ENCODE measurements around the gene LOX. TPM values are rescaled to one million over a fixed set of nuclear protein-coding genes. Genes with fewer than 3 reads are reported as not detected.

The LOX gene
- total and polyA plus RNA-seq, 2 experiments from 2014 or later = 440 to 1,207 TPM

DNA sequence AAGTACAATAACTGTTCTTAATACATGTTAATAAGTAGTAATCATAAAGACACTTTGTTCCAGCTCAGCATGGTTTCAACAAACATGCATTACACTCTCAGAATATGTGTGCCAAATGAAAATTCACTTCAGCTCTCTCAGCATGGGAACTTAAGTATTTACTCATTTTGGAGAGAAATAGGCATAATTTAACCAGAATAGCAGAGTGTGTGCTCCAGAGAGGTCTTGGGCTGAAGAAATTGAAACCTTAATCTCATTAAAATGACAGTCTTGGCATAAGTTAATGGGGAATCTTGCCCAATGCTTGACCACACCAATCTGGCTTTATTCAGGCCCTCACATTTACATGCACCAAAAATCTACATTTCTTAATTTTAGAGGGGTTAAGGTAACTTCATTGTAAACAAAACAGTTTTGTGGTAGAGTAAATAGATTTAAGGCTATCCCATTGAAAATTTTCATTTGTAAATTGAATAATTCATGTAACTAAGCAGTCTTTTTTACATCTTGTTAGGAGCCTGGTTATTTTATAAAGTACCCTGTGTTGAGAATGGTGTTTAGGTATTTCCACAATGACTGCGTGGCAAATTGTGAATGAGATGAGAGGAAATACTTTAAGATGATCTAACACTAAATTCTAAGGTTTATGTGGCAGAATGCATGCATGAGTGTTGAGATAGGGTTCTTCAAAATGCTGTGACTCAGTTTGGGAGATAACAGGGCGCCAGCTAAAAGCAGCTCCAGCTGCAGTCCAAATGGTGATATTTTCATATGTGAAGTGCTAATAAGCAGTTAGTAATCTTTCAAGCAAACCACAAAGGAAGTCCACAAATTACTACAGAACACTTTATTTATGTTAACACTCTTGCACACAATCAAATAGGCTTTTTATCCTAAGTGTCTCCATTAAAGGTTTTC lies 11.3 kb upstream of the LOX start:
- in situ Hi-C loops (cut with MboI) = no loop called here
- TF ChIP-seq EZH2 (IDR thresholded peaks at IDR 0.05; ENCODE audit: insufficient read depth, poor library complexity, severe bottlenecking) (no peak), EZH2phosphoT487 (IDR thresholded peaks at IDR 0.05; ENCODE audit: insufficient read depth, low read depth) (peak; percentile 92; the same call in 1 of the 2 replicates)
- peak overlapping the region; percentile 67 for H3K9ac ChIP-seq

DNA sequence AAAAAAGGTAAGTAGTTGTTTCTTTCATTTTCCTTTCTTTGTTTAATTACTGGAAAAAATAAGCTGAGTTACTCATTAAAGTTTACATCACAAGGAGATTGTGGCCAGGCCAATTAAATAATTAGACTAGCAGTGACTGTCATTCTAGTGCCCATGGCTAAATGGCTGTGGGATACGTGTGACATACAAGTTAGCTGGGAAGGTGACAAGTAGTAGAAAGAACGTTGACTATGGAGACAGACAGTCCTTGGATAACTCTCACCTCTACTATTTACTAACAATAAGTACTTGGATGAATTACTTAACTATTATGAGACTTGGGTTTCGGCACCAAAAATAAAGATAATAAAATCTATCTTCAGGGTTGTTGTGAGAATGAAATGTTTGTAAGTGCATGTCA lies 7.0 kb upstream of the LOX start:
- peaks cover 36% of the 10 kb centered on the region for H3F3A ChIP-seq (ENCODE audit: insufficient read depth)
- H3K4me3 ChIP-seq = no peak overlapping the region
- no peaks in the 10 kb centered on the region for H3K79me2 ChIP-seq (ENCODE audit: insufficient read depth)
- no peak overlapping the region for H3K27ac ChIP-seq
- in situ Hi-C loops (cut with MboI) = no loop called here
- H3K9me3 ChIP-seq (ENCODE audit: low read depth) = no peaks in the 10 kb centered on the region
- peaks cover 36% of the 10 kb centered on the region for H3K4me1 ChIP-seq (ENCODE audit: insufficient read depth)
- DNase-seq = no peak
- no peak overlapping the region for H2AFZ ChIP-seq
- no peak overlapping the region for H3K9ac ChIP-seq
- H3K27me3 ChIP-seq (replicated peaks; ENCODE audit: insufficient read depth) = no peaks in the 10 kb centered on the region
- no peaks in the 10 kb centered on the region for H3K36me3 ChIP-seq (ENCODE audit: low read depth)
- H4K20me1 ChIP-seq (ENCODE audit: insufficient read depth) = no peaks in the 10 kb centered on the region
- TF ChIP-seq EZH2 (IDR thresholded peaks at IDR 0.05; ENCODE audit: insufficient read depth, poor library complexity, severe bottlenecking) (no peak), EZH2phosphoT487 (IDR thresholded peaks at IDR 0.05; ENCODE audit: insufficient read depth, low read depth) (no peak)
- H3K9me2 ChIP-seq (ENCODE audit: insufficient read depth) = peaks cover 3% of the 10 kb centered on the region; the same call in 1 of the 2 replicates
- 94% methylated on average over 3 of the region's 3 CpGs for WGBS, 2 experiments (ENCODE audit: low coverage in 1 of 2, low lambda C conversion rate in 2 of 2, missing lambda C conversion rate in 2 of 2)
- H3K4me2 ChIP-seq (ENCODE audit: unreplicated experiment) = no peak overlapping the region

More for the DNA sequence above, 11.3 kb upstream of the LOX start:
- no peaks in the 10 kb centered on the region for H3K9me3 ChIP-seq (ENCODE audit: low read depth)
- peak overlapping the region; percentile 6; the same call in 1 of the 2 replicates for H2AFZ ChIP-seq
- DNase-seq = peak; percentile 93
- H3K27me3 ChIP-seq (replicated peaks; ENCODE audit: insufficient read depth) = no peaks in the 10 kb centered on the region
- WGBS, 2 experiments (ENCODE audit: low coverage in 1 of 2, low lambda C conversion rate in 2 of 2, missing lambda C conversion rate in 2 of 2) = 1 to 4% methylated on average over 2 of the region's 2 CpGs
- no peaks in the 10 kb centered on the region for H3K36me3 ChIP-seq (ENCODE audit: low read depth)
- H4K20me1 ChIP-seq (ENCODE audit: insufficient read depth) = no peaks in the 10 kb centered on the region
- H3F3A ChIP-seq (ENCODE audit: insufficient read depth) = peaks cover 47% of the 10 kb centered on the region
- H3K27ac ChIP-seq = peak overlapping the region; percentile 94
- peak overlapping the region; percentile 61 for H3K4me2 ChIP-seq (ENCODE audit: unreplicated experiment)
- peaks cover 3% of the 10 kb centered on the region; the same call in 1 of the 2 replicates for H3K9me2 ChIP-seq (ENCODE audit: insufficient read depth)
- H3K4me3 ChIP-seq = peak overlapping the region; percentile 23
- peaks cover 57% of the 10 kb centered on the region for H3K4me1 ChIP-seq (ENCODE audit: insufficient read depth)
- H3K79me2 ChIP-seq (ENCODE audit: insufficient read depth) = no peaks in the 10 kb centered on the region

DNA sequence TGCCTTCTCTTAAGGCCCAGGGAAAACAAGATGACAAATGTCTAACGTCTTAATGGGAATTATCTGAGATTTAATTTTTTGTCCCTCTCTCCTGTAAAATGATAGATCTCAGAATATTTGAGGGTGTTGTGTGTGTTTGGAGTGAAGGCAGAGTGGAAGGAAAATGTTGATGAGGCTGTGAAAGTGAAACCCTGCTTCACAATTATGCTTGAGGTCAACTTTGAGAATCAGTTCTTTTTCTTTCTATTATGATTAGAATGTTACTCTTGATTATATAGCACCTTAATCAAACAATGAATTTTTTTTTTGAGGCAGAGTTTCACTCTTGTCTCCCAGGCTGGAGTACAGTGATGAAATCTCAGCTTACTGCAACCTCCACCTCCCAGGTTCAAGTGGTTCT lies 5.5 kb upstream of the LOX start:
- Histone ChIP-seq H3K9ac (no peak overlapping the region), H3K36me3 (ENCODE audit: low read depth) (no peaks in the 10 kb centered on the region), H3K4me1 (ENCODE audit: insufficient read depth) (peaks cover 30% of the 10 kb centered on the region), H3K4me2 (ENCODE audit: unreplicated experiment) (no peak overlapping the region), H3K27ac (no peak overlapping the region), H4K20me1 (ENCODE audit: insufficient read depth) (no peaks in the 10 kb centered on the region), H3K27me3 (replicated peaks; ENCODE audit: insufficient read depth) (no peaks in the 10 kb centered on the region), H3F3A (ENCODE audit: insufficient read depth) (peaks cover 32% of the 10 kb centered on the region), H3K9me3 (ENCODE audit: low read depth) (no peaks in the 10 kb centered on the region), H3K9me2 (ENCODE audit: insufficient read depth) (peaks cover 3% of the 10 kb centered on the region; the same call in 1 of the 2 replicates), H3K79me2 (ENCODE audit: insufficient read depth) (no peaks in the 10 kb centered on the region), H2AFZ (no peak overlapping the region), H3K4me3 (no peak overlapping the region)
- WGBS, 2 experiments (ENCODE audit: low coverage in 1 of 2, low lambda C conversion rate in 2 of 2, missing lambda C conversion rate in 2 of 2) = 57 to 59% methylated on average over 1 of the region's 1 CpG
- no peak for TF ChIP-seq EZH2phosphoT487 (IDR thresholded peaks at IDR 0.05; ENCODE audit: insufficient read depth, low read depth)
- no peak for TF ChIP-seq EZH2 (IDR thresholded peaks at IDR 0.05; ENCODE audit: insufficient read depth, poor library complexity, severe bottlenecking)
- DNase-seq = no peak
- in situ Hi-C loops (cut with MboI) = no loop called here

DNA sequence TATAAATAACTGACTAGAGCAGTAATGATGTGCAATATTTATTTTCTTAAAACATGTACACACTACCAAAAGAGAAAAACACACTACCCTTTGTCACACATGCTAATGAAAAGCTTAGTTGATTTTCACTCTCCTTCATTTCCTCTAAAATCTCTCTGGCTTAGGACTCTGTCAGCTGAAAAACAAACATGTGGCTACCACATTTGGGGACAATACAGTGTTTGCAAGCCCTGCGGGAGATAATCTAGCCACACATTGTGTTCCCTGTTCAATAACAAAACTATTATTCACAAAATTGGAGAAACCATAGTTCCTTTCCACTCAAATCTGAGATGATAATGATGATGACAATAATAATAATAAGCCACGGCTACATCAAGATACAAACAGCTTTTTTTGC lies 3.5 kb upstream of the LOX start:
- WGBS, 2 experiments (ENCODE audit: low coverage in 1 of 2, low lambda C conversion rate in 2 of 2, missing lambda C conversion rate in 2 of 2) = 14% methylated on average over 2 of the region's 2 CpGs

More for the DNA sequence above, 3.5 kb upstream of the LOX start:
- H3K9me2 ChIP-seq (ENCODE audit: insufficient read depth) = peaks cover 3% of the 10 kb centered on the region; the same call in 1 of the 2 replicates
- peak overlapping the region; percentile 45 for H3K9ac ChIP-seq
- H3K4me3 ChIP-seq = peak overlapping the region; percentile 34
- H3K27ac ChIP-seq = peak overlapping the region; percentile 32
- H3F3A ChIP-seq (ENCODE audit: insufficient read depth) = peaks cover 28% of the 10 kb centered on the region
- no peaks in the 10 kb centered on the region for H3K27me3 ChIP-seq (replicated peaks; ENCODE audit: insufficient read depth)
- in situ Hi-C loops (cut with MboI) = no loop called here
- DNase-seq = no peak
- TF ChIP-seq EZH2phosphoT487 (IDR thresholded peaks at IDR 0.05; ENCODE audit: insufficient read depth, low read depth) = no peak
- no peak for TF ChIP-seq EZH2 (IDR thresholded peaks at IDR 0.05; ENCODE audit: insufficient read depth, poor library complexity, severe bottlenecking)
- H2AFZ ChIP-seq = peak overlapping the region; percentile 71
- H3K9me3 ChIP-seq (ENCODE audit: low read depth) = no peaks in the 10 kb centered on the region
- peaks cover 11% of the 10 kb centered on the region for H3K79me2 ChIP-seq (ENCODE audit: insufficient read depth)
- H3K4me1 ChIP-seq (ENCODE audit: insufficient read depth) = peaks cover 26% of the 10 kb centered on the region
- H4K20me1 ChIP-seq (ENCODE audit: insufficient read depth) = no peaks in the 10 kb centered on the region
- no peaks in the 10 kb centered on the region for H3K36me3 ChIP-seq (ENCODE audit: low read depth)
- peak overlapping the region; percentile 52 for H3K4me2 ChIP-seq (ENCODE audit: unreplicated experiment)

Data from GM23248 (cell line).